ENCODE data around the gene PDS5A.
"Not testable (repeated sequence)": the region's sequence is repeated elsewhere in the genome, so short reads cannot be mapped to it uniquely, and the experiment has no call there.

- TF ChIP-seq CTCF (IDR thresholded peaks at IDR 0.05 in 2 of 3, conservative IDR thresholded peaks at IDR 0.05 in 1 of 3; ENCODE audit: borderline replicate concordance in 1 of 3, insufficient read depth in 1 of 3, low read depth in 2 of 3, low read length in 2 of 3); EZH2 (IDR thresholded peaks at IDR 0.05); SRF (IDR thresholded peaks at IDR 0.05; ENCODE audit: low read depth); POLR2A (IDR thresholded peaks at IDR 0.05; ENCODE audit: borderline replicate concordance, extremely low read depth, insufficient read depth, insufficient read length); REST (IDR thresholded peaks at IDR 0.05; ENCODE audit: low read depth); ATF3 (IDR thresholded peaks at IDR 0.05); ZBTB33 (IDR thresholded peaks at IDR 0.05; ENCODE audit: extremely low read depth, insufficient replicate concordance, low read length); POLR2AphosphoS5 (IDR thresholded peaks at IDR 0.05; ENCODE audit: low read depth, low read length); JUND (IDR thresholded peaks at IDR 0.05); EGR1 (IDR thresholded peaks at IDR 0.05; ENCODE audit: low read depth); YY1 (IDR thresholded peaks at IDR 0.05; ENCODE audit: extremely low read depth, insufficient replicate concordance, low read depth, low read length); MAX (IDR thresholded peaks at IDR 0.05); SP1 (IDR thresholded peaks at IDR 0.05; ENCODE audit: low read depth); RAD21 (IDR thresholded peaks at IDR 0.05; ENCODE audit: low read depth): not testable (repeated sequence)
These were observed 195.7 kb downstream of the PDS5A start for GRCh38 chr4:39781988-39782387.

All from HCT116 (cell line).